ENCODE results near the gene FAM193B.
"Not testable (repeated sequence)": the region's sequence is repeated elsewhere in the genome, so short reads cannot be mapped to it uniquely, and the experiment has no call there.

The FAM193B gene

GRCh38 chr5:177538876-177539275 is 15.5 kb downstream of the FAM193B start:
- DNase-seq = no peak

- no peak for DNase-seq
Observed at GRCh38 chr5:177537389-177538361, 16.7 kb downstream of the FAM193B start.

GRCh38 chr5:177536386-177536785 is 18.0 kb downstream of the FAM193B start:
- DNase-seq = no peak

- peak in 1 of 56 donors; percentile 19 for DNase-seq
Observed at GRCh38 chr5:177535125-177535524, 19.2 kb downstream of the FAM193B start.

- DNase-seq = not testable (repeated sequence)
Observed at GRCh38 chr5:177534433-177534832, 19.9 kb downstream of the FAM193B start.

GRCh38 chr5:177531209-177531940 is 23.0 kb downstream of the FAM193B start:
- DNase-seq = no peak

GRCh38 chr5:177530638-177531037 is 23.7 kb downstream of the FAM193B start:
- DNase-seq = no peak

GRCh38 chr5:177529247-177530203 is 24.8 kb downstream of the FAM193B start:
- no peak for DNase-seq

GRCh38 chr5:177528631-177529030 is 25.7 kb downstream of the FAM193B start:
- no peak for DNase-seq

- no peak for DNase-seq
Observed at GRCh38 chr5:177527595-177527994, 26.8 kb downstream of the FAM193B start.

GRCh38 chr5:177526791-177527190 is 27.6 kb downstream of the FAM193B start:
- DNase-seq = peak in 3 of 56 donors; percentile 9 to 52 (median 19)

GRCh38 chr5:177526191-177526590 is 28.2 kb downstream of the FAM193B start:
- no peak for DNase-seq

GRCh38 chr5:177524941-177525655 is 29.3 kb downstream of the FAM193B start:
- peak in 1 of 56 donors; percentile 18 for DNase-seq

- DNase-seq = no peak
Observed at GRCh38 chr5:177524539-177524900, 29.8 kb downstream of the FAM193B start.

GRCh38 chr5:177523711-177524538 is 30.4 kb downstream of the FAM193B start:
- DNase-seq = no peak

GRCh38 chr5:177520916-177521513 is 33.3 kb downstream of the FAM193B start:
- DNase-seq = peak in 2 of 56 donors; percentile 9 to 13

GRCh38 chr5:177520271-177520670 is 34.1 kb downstream of the FAM193B start:
- no peak for DNase-seq

GRCh38 chr5:177519463-177520235 is 34.7 kb downstream of the FAM193B start:
- DNase-seq = no peak

Data from nucleus accumbens (tissue), 56 donors.